AG09319 (cell line): Measurements from ENCODE around the gene AGAP1.

Experiments used
- DNase-seq: peaks from one replicate; pipeline ENCODE4 v3.0.0-alpha.2; 2010; ENCODE audit warnings: low read depth; ENCODE audit errors: extremely low read depth
- TF ChIP-seq, protein P1 (sequence below): IDR thresholded peaks from 2 replicates; pipeline ENCODE4 v1.5.1; 2011; ENCODE audit warnings: low read depth, mild to moderate bottlenecking, inconsistent platforms, low read length, moderate library complexity

Gene AGAP1

DNA sequence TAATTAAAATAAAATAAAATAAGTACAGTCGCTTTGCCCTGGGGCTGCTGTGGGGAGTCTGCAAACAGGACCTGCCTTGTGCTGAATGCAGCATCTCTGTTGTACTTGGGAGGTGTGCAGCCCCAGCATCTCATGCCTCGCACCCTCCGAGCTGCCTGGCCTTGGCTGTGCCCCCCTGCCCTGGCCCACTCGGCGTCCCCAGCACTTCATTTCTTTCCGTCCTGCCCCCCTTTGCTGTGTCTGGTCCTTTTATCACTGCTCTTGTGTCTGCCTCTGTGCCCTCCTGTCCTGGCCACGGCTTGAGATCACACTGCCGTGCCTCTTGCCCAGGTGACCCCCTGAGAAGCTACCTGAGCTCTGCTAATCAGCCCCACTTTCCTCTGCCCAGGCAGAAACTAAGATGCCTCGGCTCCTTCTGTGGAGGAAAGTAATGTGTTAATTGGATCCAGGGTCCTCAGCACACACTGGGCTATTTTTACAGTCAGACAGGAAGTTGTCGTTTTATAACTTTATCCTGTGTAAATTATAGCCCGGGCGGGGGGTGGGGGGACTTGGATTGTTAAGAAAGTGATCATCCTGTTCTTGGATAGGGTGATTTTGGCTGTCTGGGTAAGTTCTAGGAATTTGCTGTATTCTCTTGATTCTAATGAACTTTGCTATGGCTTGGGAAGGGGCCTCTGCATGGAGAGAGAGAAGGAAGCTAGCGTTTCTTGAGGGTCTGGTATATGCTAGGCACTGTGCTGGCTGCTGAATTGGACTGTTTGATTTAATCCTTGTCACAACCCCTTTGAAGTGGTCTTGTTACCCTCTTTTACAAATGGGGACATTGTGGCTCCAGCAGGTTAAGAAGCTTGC is 69.4 kb downstream of the AGAP1 start:
- no peak for DNase-seq
- TF ChIP-seq, protein P1, sequence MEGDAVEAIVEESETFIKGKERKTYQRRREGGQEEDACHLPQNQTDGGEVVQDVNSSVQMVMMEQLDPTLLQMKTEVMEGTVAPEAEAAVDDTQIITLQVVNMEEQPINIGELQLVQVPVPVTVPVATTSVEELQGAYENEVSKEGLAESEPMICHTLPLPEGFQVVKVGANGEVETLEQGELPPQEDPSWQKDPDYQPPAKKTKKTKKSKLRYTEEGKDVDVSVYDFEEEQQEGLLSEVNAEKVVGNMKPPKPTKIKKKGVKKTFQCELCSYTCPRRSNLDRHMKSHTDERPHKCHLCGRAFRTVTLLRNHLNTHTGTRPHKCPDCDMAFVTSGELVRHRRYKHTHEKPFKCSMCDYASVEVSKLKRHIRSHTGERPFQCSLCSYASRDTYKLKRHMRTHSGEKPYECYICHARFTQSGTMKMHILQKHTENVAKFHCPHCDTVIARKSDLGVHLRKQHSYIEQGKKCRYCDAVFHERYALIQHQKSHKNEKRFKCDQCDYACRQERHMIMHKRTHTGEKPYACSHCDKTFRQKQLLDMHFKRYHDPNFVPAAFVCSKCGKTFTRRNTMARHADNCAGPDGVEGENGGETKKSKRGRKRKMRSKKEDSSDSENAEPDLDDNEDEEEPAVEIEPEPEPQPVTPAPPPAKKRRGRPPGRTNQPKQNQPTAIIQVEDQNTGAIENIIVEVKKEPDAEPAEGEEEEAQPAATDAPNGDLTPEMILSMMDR: no peak

DNA sequence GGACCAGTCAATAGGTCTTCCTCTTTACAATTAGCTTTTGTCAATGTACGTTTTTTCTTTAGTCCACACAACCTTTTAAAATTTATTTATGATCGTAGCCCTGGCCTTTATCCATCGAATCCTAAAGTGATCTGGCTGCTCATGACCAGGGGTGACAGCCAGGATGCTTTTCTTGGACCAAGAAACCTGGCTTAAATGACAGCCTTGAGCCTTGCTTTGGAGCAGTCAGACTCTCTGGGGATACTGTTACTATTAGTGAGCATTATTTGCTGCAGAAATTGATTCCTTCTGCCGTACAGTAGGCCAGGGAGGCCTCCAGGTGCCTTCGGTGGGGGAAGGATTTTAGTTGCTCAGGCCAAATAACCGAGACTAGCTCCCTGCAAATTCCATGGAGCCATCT is 70.2 kb downstream of the AGAP1 start:
- no peak for DNase-seq

DNA sequence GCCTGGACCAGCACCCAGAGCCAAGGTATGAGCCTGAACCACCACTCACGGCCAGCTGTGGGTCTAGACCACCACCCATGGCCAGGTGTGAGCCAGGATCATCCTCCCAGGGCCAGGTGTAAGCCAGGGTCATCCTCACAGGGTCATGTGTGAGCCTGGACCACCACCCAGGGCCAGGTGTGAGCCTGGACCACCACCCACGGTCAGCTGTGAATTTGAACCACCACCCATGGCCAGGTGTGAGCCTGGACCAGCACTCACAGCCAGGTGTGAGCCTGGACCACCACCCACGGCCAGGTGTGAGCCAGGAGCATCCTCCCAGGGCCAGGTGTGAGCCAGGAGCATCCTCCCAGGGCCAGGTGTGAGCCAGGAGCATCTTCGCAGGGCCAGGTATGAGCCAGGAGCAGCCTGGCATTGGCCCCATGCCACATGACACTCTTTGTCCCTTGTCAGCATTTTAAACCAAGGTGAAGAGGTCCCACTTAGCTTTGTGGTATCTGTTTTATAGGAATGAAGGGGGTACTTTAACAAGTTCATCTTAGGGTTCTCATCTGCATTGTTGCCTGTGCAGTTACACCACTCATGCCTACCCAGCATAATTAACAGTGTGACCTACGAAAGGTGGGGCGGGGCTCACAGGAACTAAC is 71.2 kb downstream of the AGAP1 start:
- TF ChIP-seq, protein P1: no peak
- no peak for DNase-seq

More for the DNA sequence above, 70.2 kb downstream of the AGAP1 start:
- TF ChIP-seq, protein P1: no peak

DNA sequence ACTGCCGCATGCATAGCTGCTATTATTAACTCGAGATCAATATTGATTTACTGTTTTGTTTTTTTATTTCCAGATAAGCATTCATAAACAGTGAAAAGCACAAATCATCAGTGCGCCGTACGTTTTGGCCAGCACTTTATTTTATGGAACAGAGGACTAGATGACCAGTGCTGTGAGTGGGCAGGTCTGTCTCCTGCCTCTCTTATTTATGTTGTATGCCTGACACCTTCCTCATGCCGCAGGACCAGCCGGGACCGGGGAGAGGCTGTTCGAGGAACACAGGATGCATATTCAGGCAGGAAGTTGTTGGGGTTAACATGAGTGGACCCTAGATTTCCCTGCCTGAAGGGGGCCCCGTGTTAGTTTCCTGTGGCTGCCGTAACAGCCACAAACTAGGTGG is 72.6 kb downstream of the AGAP1 start:
- TF ChIP-seq, protein P1: no peak
- DNase-seq: no peak

DNA sequence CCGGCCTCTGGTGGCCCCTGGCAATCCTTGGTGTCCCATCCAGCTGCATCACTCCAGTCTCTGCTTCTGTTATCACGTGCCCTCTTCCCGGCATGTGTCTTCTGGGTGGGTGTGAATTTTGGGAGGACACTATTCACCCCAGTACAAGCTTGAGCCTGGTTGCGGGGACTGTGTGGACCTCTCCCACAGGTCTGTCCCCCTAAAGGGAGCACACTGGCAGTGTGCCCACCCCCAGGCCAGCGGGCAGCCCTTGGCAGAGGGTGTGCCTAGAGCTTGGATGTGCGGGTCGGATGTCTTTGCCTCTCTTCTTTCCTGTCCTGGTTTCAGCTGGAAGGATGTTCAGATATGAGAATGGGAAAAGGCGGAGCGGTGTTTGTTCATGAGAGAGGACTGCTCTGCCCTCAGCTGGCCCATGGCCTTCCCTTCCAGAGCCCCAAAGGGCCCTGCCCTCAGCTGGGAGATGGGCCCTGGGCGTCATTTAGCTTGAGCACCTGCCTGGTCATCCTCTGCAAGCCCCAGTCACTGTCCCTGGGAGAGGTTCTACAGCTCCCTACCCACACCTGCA is 73.2 kb downstream of the AGAP1 start:
- TF ChIP-seq, protein P1: no peak
- no peak for DNase-seq

DNA sequence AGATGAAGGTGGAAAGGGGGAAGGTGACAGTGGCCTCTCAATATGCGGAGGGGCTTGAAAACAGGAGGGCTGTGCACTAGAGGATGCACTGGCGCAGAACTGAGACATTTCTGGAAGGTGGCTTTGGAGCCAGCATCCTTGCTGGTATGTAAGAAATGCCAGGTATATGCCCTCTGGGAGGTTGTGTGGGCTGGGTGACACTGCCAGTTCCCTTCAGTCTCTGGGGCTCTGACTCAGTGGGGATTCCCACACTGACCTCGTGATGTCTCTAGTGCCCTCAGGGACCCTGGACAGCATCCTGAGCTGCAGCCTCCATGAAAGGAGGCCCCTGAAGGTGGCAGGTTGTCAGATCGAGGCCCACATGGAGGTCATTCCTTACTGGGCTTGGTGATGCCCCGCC is 74.0 kb downstream of the AGAP1 start:
- TF ChIP-seq, protein P1: no peak
- DNase-seq: no peak

DNA sequence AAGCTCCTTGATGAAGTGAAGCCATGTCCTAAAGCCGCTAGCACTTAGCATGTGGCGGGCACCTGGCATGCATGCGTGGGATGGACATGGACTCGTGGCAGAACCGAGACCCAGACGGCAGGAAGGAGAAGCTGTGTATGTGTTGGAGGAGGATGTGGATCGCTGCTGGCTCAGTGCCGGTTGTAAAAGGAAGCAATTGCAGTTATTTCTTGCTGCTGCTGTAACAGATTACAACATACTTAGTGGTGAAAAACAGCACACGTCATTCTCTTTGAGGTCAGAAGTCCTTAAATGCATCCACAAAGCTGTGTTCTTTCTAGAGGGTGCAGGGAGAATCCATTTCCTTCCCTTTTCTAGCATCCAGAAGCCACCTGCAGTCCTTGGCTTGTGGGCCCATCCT is 74.6 kb downstream of the AGAP1 start:
- TF ChIP-seq, protein P1: no peak
- DNase-seq: no peak
